COR-L47 (cell line): ENCODE measurements around the gene PHYH.
"Not testable (repeated sequence)": the region's sequence is repeated elsewhere in the genome, so short reads cannot be mapped to it uniquely, and the experiment has no call there.

Experiments used
- DNase-seq: peaks from one replicate; lab custom pipeline; 2025; lab: John Stamatoyannopoulos, UW

The PHYH gene

GRCh38 chr10:13299437-13300287 is at the start of gene PHYH:
TSS of gene PHYH (minus strand) at chr10:13300064. CDS start at chr10:13300042, 22 bp downstream.
- peak; percentile 39 for DNase-seq

- DNase-seq: peak; percentile 68
Observed at GRCh38 chr10:13348216-13349017, 48.6 kb upstream of the PHYH start, which contains the start of gene SEPHS1. TSS of gene SEPHS1 (minus strand) at chr10:13348293. CDS start at chr10:13344950, 3,343 bp downstream.

GRCh38 chr10:13347500-13348156 is 47.8 kb upstream of the PHYH start:
- peak; percentile 68 for DNase-seq

- DNase-seq: no peak
Observed at GRCh38 chr10:13347043-13347499, 47.2 kb upstream of the PHYH start.

- DNase-seq: no peak
Observed at GRCh38 chr10:13346283-13347042, 46.6 kb upstream of the PHYH start.

- no peak for DNase-seq
Observed at GRCh38 chr10:13340626-13341376, 40.9 kb upstream of the PHYH start.

GRCh38 chr10:13340068-13340467 is 40.2 kb upstream of the PHYH start:
- no peak for DNase-seq

- DNase-seq: no peak
Observed at GRCh38 chr10:13338390-13339110, 38.7 kb upstream of the PHYH start.

GRCh38 chr10:13337827-13338196 is 37.9 kb upstream of the PHYH start:
- DNase-seq: no peak

GRCh38 chr10:13337128-13337826 is 37.4 kb upstream of the PHYH start:
- DNase-seq: no peak

- no peak for DNase-seq
Observed at GRCh38 chr10:13335881-13336280, 36.0 kb upstream of the PHYH start.

- DNase-seq: no peak
Observed at GRCh38 chr10:13334556-13334955, 34.7 kb upstream of the PHYH start.

GRCh38 chr10:13331646-13332045 is 31.8 kb upstream of the PHYH start:
- DNase-seq: no peak

GRCh38 chr10:13330980-13331379 is 31.1 kb upstream of the PHYH start:
- not testable (repeated sequence) for DNase-seq

- DNase-seq: no peak
Observed at GRCh38 chr10:13329565-13329964, 29.7 kb upstream of the PHYH start.

- DNase-seq: no peak
Observed at GRCh38 chr10:13328613-13329012, 28.7 kb upstream of the PHYH start.

GRCh38 chr10:13328126-13328525 is 28.3 kb upstream of the PHYH start:
- no peak for DNase-seq

GRCh38 chr10:13327534-13327933 is 27.7 kb upstream of the PHYH start:
- DNase-seq: no peak

- no peak for DNase-seq
Observed at GRCh38 chr10:13322615-13323148, 22.8 kb upstream of the PHYH start.
